ENCODE measurements around the gene NUDT3. TPM values are rescaled to one million over a fixed set of nuclear protein-coding genes. Genes with fewer than 3 reads are reported as not detected.

Gene NUDT3
- total RNA-seq, result 29.6 and 31.7 TPM in 2 replicates

DNA sequence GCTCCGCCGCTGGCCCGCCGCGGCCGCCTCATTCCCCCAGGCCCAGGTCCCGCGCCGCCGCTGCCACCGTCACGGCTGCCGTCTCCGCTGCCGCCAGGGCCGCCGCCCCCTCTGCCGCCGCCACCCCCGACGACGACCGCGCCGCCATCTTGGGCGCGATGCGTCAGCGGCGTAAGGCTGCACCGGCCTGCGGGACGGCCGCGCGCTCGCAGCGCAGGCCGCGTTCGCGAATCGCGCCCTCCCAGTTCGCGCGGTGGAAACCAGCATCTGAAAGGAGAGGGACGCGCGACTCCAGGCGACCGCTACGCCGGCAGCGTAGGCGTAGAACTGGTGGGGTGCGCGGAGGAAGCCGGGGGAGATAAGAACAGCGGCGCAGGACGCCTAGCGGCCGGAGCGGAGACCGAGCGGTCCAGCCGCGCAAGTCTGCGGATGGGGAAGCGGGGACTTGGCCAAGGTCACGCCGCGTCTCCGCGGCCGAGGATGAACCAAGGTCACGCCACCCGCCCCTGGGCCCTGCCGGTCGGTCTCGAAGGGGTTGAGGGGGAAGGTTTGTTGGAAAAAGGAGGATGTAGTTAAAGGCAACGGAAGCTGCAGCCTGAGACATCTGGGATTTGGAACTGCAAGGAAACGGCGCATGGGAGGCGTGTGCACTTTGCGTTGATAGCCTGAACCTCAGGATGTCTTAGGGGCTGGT is at the start of gene NUDT3:
Gene NUDT3, minus strand, starts transcription at position 173 of the 694 bp plus-strand sequence. CDS start 307 bp downstream, outside the sequence.
- DNase-seq (ENCODE audit: low read depth), result peak; percentile 42
- Histone ChIP-seq H3K27me3 (ENCODE audit: control insufficient read depth, insufficient read depth, low read length) (no peaks in the 10 kb centered on the region), H3K4me3 (ENCODE audit: low read depth, low read length) (peak within 1 kb of the TSS; percentile 94), H3K36me3 (ENCODE audit: control insufficient read depth, insufficient read depth, low read length) (no peaks in the 10 kb centered on the region)
- TF ChIP-seq CTCF (IDR thresholded peaks at IDR 0.05; ENCODE audit: insufficient read depth, low read length, poor library complexity, severe bottlenecking), result peak; percentile 84

DNA sequence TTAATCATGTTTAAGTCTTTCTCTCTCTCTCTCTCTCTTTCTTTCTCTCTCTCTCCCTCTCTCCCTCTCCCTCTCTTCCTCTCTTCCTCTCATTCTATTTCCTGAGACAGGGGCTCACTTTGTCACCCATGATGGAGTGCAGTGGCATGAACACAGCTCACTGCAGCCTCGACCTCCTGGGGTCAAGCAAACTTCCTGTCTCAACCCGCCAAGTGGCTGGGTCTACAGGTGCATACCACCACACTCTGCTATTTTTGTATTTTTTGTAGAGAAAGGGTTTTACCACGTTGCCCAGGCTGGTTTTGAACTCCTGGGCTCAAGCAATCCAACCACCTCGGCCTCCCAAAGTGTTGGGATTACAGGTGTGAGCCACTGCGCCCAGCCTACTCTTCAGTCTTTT is 49.1 kb upstream of the NUDT3 start:
- no peak for DNase-seq (ENCODE audit: low read depth)
- H3K4me3 ChIP-seq (ENCODE audit: low read depth, low read length), result no peak overlapping the region
- H3K36me3 ChIP-seq (ENCODE audit: control insufficient read depth, insufficient read depth, low read length), result no peaks in the 10 kb centered on the region
- TF ChIP-seq CTCF (IDR thresholded peaks at IDR 0.05; ENCODE audit: insufficient read depth, low read length, poor library complexity, severe bottlenecking), result no peak
- H3K27me3 ChIP-seq (ENCODE audit: control insufficient read depth, insufficient read depth, low read length), result no peaks in the 10 kb centered on the region

- no peak for TF ChIP-seq CTCF (IDR thresholded peaks at IDR 0.05; ENCODE audit: insufficient read depth, low read length, poor library complexity, severe bottlenecking)
- no peaks in the 10 kb centered on the region for H3K27me3 ChIP-seq (ENCODE audit: control insufficient read depth, insufficient read depth, low read length)
- H3K4me3 ChIP-seq (ENCODE audit: low read depth, low read length), result no peak overlapping the region
- no peaks in the 10 kb centered on the region for H3K36me3 ChIP-seq (ENCODE audit: control insufficient read depth, insufficient read depth, low read length)
- DNase-seq (ENCODE audit: low read depth), result no peak
These were observed 47.0 kb upstream of the NUDT3 start for GRCh38 chr6:34439442-34439841.

- DNase-seq (ENCODE audit: low read depth), result no peak
- no peaks in the 10 kb centered on the region for H3K27me3 ChIP-seq (ENCODE audit: control insufficient read depth, insufficient read depth, low read length)
- no peak for TF ChIP-seq CTCF (IDR thresholded peaks at IDR 0.05; ENCODE audit: insufficient read depth, low read length, poor library complexity, severe bottlenecking)
- H3K4me3 ChIP-seq (ENCODE audit: low read depth, low read length), result no peak overlapping the region
- no peaks in the 10 kb centered on the region for H3K36me3 ChIP-seq (ENCODE audit: control insufficient read depth, insufficient read depth, low read length)
These were observed 46.2 kb upstream of the NUDT3 start for GRCh38 chr6:34438705-34439104.

- Histone ChIP-seq H3K4me3 (ENCODE audit: low read depth, low read length) (no peak overlapping the region), H3K27me3 (ENCODE audit: control insufficient read depth, insufficient read depth, low read length) (no peaks in the 10 kb centered on the region), H3K36me3 (ENCODE audit: control insufficient read depth, insufficient read depth, low read length) (no peaks in the 10 kb centered on the region)
- no peak for TF ChIP-seq CTCF (IDR thresholded peaks at IDR 0.05; ENCODE audit: insufficient read depth, low read length, poor library complexity, severe bottlenecking)
- DNase-seq (ENCODE audit: low read depth), result no peak
These were observed 45.1 kb upstream of the NUDT3 start for GRCh38 chr6:34437644-34437970.
